Measurements from ENCODE around the gene FNIP1. TPM values are rescaled to one million over a fixed set of nuclear protein-coding genes. Genes with fewer than 3 reads are reported as not detected.
A peak's percentile ranks its signal among the peaks of the same experiment; 100 is the strongest.

Gene FNIP1
- polyA plus RNA-seq, 1 of the 3 experiments (the other 2 are of a cell fraction) = 2.4 TPM

- H4K20me1 ChIP-seq (ENCODE audit: insufficient read depth) = peaks cover 5% of the 10 kb centered on the region; the same call in 1 of the 2 replicates
- peaks cover 3 to 13% of the 10 kb centered on the region in 2 experiments; a peak in 3 of 4 replicates for H3K4me1 ChIP-seq (ENCODE audit: control insufficient read depth in 1 of 2, insufficient read depth in 2 of 2, low read depth in 1 of 2, low read length in 1 of 2)
- no peaks in the 10 kb centered on the region for H3K9me2 ChIP-seq
- H3K4me3 ChIP-seq (ENCODE audit: low read depth in 2 of 2, low read length in 1 of 2) = peak overlapping the region; percentile 84 to 98
- peaks cover 22% of the 10 kb centered on the region for H3F3A ChIP-seq (replicated peaks; ENCODE audit: insufficient read depth)
- no peak for DNase-seq
- WGBS (ENCODE audit: low lambda C conversion rate) = 61% methylated on average over 5 of the region's 5 CpGs
- no peaks in the 10 kb centered on the region for H3K9me3 ChIP-seq
- TF ChIP-seq RFX5 (IDR thresholded peaks at IDR 0.05; ENCODE audit: low read length) (no peak), RXRA (IDR thresholded peaks at IDR 0.05; ENCODE audit: borderline replicate concordance, low read depth) (no peak), TEAD4 (IDR thresholded peaks at IDR 0.05; ENCODE audit: borderline replicate concordance, insufficient read depth) (no peak), RAD21 (IDR thresholded peaks at IDR 0.05; ENCODE audit: low read length) (no peak)
- TF ChIP-seq, protein P1, sequence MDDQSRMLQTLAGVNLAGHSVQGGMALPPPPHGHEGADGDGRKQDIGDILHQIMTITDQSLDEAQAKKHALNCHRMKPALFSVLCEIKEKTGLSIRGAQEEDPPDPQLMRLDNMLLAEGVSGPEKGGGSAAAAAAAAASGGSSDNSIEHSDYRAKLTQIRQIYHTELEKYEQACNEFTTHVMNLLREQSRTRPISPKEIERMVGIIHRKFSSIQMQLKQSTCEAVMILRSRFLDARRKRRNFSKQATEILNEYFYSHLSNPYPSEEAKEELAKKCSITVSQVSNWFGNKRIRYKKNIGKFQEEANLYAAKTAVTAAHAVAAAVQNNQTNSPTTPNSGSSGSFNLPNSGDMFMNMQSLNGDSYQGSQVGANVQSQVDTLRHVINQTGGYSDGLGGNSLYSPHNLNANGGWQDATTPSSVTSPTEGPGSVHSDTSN (IDR thresholded peaks at IDR 0.05) = no peak
- ChIA-PET POLR2A (no interaction called here), CTCF (interaction anchor here (1.8 to 3.1 kb wide), 3 partner anchors 44 to 430 kb away, joined by 4 to 17 read pairs (median 7); no protein-coding TSS in a partner anchor)
- peak overlapping the region in 1 of 2 experiments; percentile 99; a peak in 1 of 4 replicates for H3K27ac ChIP-seq (ENCODE audit: low read depth in 2 of 2, low read length in 1 of 2)
- no peaks in the 10 kb centered on the region for H3K27me3 ChIP-seq (ENCODE audit: insufficient read depth)
- peak overlapping the region; percentile 81 for H3K4me2 ChIP-seq
- H2AFZ ChIP-seq (ENCODE audit: low read depth) = no peak overlapping the region
- peaks cover 61% of the 10 kb centered on the region for H3K79me2 ChIP-seq (ENCODE audit: insufficient read depth)
- H3K36me3 ChIP-seq (replicated peaks in 1 of 2; ENCODE audit: control insufficient read depth in 1 of 2, insufficient read depth in 2 of 2, low read length in 1 of 2) = no peaks in the 10 kb centered on the region
- peak overlapping the region; percentile 83 for H3K9ac ChIP-seq
Measured at GRCh38 chr5:131633830-131634229, 163.0 kb downstream of the FNIP1 start.

DNA sequence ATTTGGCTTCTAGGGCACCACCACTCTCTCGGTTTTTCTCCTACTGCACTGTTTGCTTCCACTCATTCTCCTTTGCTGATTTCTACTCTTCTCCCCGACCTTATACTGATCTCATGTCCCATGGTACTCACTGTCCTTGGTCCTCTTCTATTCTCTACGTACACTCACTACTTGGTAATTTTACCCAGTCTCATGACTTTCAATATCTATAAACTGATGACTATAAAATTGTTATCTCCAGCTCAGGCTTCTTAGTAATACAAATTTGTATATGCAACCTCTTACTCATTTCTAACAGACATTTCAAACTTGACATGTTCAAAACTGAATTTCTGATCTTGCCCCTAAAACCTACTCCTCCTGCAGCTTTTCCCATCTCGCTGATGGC lies 165.9 kb downstream of the FNIP1 start:
- TF ChIP-seq, protein P2, sequence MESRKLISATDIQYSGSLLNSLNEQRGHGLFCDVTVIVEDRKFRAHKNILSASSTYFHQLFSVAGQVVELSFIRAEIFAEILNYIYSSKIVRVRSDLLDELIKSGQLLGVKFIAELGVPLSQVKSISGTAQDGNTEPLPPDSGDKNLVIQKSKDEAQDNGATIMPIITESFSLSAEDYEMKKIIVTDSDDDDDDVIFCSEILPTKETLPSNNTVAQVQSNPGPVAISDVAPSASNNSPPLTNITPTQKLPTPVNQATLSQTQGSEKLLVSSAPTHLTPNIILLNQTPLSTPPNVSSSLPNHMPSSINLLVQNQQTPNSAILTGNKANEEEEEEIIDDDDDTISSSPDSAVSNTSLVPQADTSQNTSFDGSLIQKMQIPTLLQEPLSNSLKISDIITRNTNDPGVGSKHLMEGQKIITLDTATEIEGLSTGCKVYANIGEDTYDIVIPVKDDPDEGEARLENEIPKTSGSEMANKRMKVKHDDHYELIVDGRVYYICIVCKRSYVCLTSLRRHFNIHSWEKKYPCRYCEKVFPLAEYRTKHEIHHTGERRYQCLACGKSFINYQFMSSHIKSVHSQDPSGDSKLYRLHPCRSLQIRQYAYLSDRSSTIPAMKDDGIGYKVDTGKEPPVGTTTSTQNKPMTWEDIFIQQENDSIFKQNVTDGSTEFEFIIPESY (IDR thresholded peaks at IDR 0.05; ENCODE audit: borderline replicate concordance, low read depth) = no peak
- TF ChIP-seq, protein P3, sequence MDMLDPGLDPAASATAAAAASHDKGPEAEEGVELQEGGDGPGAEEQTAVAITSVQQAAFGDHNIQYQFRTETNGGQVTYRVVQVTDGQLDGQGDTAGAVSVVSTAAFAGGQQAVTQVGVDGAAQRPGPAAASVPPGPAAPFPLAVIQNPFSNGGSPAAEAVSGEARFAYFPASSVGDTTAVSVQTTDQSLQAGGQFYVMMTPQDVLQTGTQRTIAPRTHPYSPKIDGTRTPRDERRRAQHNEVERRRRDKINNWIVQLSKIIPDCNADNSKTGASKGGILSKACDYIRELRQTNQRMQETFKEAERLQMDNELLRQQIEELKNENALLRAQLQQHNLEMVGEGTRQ (IDR thresholded peaks at IDR 0.05; ENCODE audit: borderline replicate concordance, low read depth, low read length) = no peak
- no peak for TF ChIP-seq RAD21 (IDR thresholded peaks at IDR 0.05; ENCODE audit: low read length)
- TF ChIP-seq RCOR1 (IDR thresholded peaks at IDR 0.05; ENCODE audit: low read length) = no peak
- TF ChIP-seq JUND (IDR thresholded peaks at IDR 0.05) = no peak
- no peak for TF ChIP-seq NFIC (IDR thresholded peaks at IDR 0.05; ENCODE audit: borderline replicate concordance)
- TF ChIP-seq ELF1 (IDR thresholded peaks at IDR 0.05) = no peak
- TF ChIP-seq MXI1 (IDR thresholded peaks at IDR 0.05; ENCODE audit: low read depth, low read length) = no peak
- TF ChIP-seq TCF12 (IDR thresholded peaks at IDR 0.05) = no peak
- no peak for TF ChIP-seq EZH2phosphoT487 (IDR thresholded peaks at IDR 0.05; ENCODE audit: borderline replicate concordance, low read depth)
- no peak for TF ChIP-seq IRF3 (IDR thresholded peaks at IDR 0.05; ENCODE audit: low read depth, low read length)
- TF ChIP-seq CTCF (IDR thresholded peaks at IDR 0.05) = no peak
- TF ChIP-seq YY1 (IDR thresholded peaks at IDR 0.05; ENCODE audit: low read depth) = no peak
- TF ChIP-seq MAX (IDR thresholded peaks at IDR 0.05; ENCODE audit: low read depth) = no peak
- Histone ChIP-seq H3K4me1 (ENCODE audit: control insufficient read depth in 1 of 2, insufficient read depth in 2 of 2, low read depth in 1 of 2, low read length in 1 of 2) (peaks cover 0 to 5% of the 10 kb centered on the region in 2 experiments; a peak in 2 of 4 replicates), H4K20me1 (ENCODE audit: insufficient read depth) (peaks cover 5% of the 10 kb centered on the region; the same call in 1 of the 2 replicates), H3K4me3 (ENCODE audit: low read depth in 2 of 2, low read length in 1 of 2) (no peak overlapping the region), H2AFZ (ENCODE audit: low read depth) (no peak overlapping the region), H3K79me2 (ENCODE audit: insufficient read depth) (peaks cover 90% of the 10 kb centered on the region), H3K27ac (ENCODE audit: low read depth in 2 of 2, low read length in 1 of 2) (no peak overlapping the region), H3F3A (replicated peaks; ENCODE audit: insufficient read depth) (peaks cover 17% of the 10 kb centered on the region), H3K9me3 (no peaks in the 10 kb centered on the region), H3K9me2 (no peaks in the 10 kb centered on the region), H3K27me3 (ENCODE audit: insufficient read depth) (no peaks in the 10 kb centered on the region), H3K9ac (no peak overlapping the region), H3K4me2 (no peak overlapping the region), H3K36me3 (replicated peaks in 1 of 2; ENCODE audit: control insufficient read depth in 1 of 2, insufficient read depth in 2 of 2, low read length in 1 of 2) (no peaks in the 10 kb centered on the region)
- POLR2A ChIA-PET = no interaction called here
- 86% methylated on average over 4 of the region's 4 CpGs for WGBS (ENCODE audit: low lambda C conversion rate)
- no peak for DNase-seq
- CTCF ChIA-PET = interaction anchor here (0.9 to 2.1 kb wide), 2 partner anchors 17 to 41 kb away, joined by 3 to 11 read pairs; no protein-coding TSS in a partner anchor
